Stimulated activated CD4-positive, alpha-beta T cell treated with anti-CD3 and anti-CD28 coated beads, Interleukin-12 subunit alpha, Interleukin-12 subunit beta, amount 100 ng/mL, for 4 hours (primary cell): ENCODE results near the gene HLA-DQA1.
"Not testable (repeated sequence)": the region's sequence is repeated elsewhere in the genome, so short reads cannot be mapped to it uniquely, and the experiment has no call there.

Experiments used
- DNase-seq: peaks from one replicate; pipeline ENCODE4 v3.0.0-alpha.2; 2020

The HLA-DQA1 gene

DNA sequence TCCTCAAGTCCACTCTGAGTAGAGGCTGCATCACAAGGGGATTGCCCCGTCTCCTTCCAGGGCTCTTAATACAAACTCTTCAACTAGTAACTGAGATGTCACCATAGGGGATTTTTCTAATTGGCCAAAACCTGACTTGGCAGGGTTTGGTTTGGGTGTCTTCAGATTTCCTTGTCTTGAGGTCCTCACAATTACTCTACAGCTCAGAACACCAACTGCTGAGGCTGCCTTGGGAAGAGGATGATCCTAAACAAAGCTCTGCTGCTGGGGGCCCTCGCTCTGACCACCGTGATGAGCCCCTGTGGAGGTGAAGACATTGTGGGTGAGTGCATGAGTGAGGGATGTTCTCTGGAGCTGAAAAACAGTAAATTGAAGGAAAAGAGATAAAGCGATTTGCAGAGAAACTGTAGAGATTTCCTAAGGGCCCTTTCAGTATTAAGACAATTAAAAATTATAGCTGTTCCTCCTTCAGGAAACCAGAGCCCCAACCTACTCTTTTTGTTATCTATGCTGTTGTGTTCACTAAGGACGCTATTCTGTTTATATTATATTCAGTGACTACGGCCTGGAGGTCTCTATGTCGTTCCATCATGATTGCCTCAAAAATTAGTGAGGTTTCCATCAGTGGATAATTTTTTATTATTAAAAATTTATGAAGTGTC lies at the start of gene HLA-DQA1:
Gene HLA-DQA1 (plus strand): TSS at position 188 of the 662 bp plus-strand sequence. CDS start 53 bp downstream, at position 241.
- DNase-seq, result no peak

DNA sequence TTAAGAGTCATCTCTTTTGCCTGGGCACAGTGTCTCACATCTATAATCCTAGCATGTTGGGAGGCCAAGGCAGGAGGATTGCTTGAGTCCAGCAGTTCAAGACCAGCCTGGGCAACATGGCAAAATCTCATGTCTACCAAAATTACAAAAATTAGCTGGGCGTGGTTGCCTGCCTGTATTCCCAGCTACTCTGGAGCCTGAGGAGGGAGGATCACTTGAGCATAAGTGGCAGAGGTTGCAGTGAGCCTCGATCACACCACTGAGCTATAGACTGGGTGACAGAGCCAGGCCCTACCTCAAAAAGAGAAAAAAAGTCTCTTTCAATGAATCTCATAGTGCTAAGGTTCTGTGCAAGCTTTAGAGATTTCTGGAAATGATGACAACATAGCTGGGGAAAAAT lies 49.0 kb upstream of the HLA-DQA1 start:
- no peak for DNase-seq

DNA sequence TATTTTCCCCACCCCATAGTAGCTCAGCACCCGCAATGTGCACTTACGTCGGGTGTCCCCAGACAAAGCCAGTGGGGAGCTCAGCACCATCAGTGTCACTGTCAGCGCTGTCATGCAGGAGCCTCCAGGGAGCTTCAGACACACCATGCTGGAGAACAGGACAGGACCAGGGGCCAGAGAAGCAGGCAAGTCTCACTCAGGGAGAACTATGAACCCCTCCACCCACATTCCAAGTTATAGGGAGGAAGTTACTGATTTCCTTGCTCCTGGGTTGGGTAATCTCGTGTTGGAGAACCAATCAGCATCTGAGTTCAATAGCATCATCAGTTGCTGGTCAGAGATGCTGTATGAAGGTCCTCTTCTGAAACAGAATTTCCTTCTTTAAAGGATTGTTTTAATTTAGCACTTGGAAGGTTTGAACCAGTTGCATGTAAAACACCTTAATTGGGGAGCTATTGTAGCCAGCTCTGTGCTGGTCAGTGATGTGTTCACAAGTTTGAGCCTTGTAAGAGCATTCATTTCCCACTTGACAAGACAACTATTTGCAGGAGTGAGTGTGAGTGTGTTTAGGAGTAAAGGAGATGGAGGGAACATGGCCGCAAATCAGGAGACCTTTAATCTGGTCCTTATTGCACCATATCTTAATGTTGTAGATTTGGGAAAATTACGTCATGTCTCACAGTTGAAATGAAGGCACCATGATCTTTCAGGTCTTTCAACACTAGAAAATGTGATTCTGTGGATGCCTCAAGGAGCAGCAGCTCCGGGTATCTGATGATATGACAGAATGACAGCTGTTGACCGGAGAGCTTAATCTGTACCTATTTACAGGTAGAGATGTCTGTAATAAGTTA lies 47.4 kb upstream of the HLA-DQA1 start, which contains the start of gene HLA-DRB1:
Gene HLA-DRB1 (minus strand): TSS at position 253 of the 854 bp plus-strand sequence. CDS start 106 bp downstream, at position 147.
- DNase-seq, result no peak

DNA sequence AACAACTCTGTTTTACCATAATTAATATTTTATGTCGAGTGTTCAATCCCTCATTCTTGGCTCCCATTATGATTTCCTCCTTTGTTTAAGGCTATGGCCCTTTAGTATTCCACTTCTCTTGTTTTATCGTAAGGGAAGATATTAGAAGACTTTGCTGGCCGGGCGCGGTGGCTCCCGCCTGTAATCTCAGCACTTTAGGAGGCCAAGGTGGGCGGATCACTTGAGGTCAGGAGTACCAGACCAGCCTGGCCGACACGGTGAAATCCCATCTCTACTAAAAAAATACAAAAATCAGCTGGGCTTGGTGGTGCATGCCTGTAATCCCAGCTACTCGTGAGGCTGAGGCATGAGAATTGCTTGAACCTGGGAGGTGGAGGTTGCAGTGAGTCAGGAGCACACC lies 46.5 kb upstream of the HLA-DQA1 start:
- not testable (repeated sequence) for DNase-seq

DNA sequence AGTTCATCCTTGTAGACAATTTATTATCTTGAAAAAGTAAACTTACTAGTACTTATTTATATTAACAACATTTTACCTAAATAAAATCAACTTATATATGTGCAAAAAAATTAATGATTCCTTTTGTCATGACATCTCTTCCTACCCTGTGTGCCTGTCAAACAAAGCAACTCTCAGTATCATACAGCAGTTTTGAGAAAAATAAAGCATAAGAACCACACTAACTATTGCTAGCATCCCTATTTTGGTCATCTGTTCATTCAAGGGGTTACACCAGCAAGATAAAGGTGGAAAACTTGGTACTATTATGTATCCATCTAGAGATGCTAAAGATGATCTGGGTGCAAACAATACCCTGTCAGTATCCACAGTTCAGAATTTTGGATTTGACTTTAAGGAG lies 40.2 kb upstream of the HLA-DQA1 start:
- DNase-seq, result no peak

DNA sequence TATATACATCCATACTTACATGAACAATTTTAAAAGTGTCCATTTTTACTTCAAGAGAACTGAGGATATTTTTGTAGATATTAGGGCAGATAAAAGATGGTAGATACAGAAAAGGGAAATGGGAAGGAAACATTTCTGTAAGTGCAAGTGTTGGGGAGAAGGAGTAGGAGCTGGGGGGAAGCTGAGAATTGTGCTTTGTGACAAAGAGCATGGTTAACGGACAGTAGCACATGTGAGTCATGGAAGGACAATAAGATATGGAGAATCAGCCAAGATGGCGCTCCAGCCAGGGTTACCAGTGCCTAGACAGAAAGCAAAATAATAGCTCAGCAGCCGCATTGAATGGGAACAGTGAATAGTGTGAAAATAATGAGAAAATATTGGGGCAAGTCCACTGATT lies 34.8 kb upstream of the HLA-DQA1 start:
- no peak for DNase-seq

DNA sequence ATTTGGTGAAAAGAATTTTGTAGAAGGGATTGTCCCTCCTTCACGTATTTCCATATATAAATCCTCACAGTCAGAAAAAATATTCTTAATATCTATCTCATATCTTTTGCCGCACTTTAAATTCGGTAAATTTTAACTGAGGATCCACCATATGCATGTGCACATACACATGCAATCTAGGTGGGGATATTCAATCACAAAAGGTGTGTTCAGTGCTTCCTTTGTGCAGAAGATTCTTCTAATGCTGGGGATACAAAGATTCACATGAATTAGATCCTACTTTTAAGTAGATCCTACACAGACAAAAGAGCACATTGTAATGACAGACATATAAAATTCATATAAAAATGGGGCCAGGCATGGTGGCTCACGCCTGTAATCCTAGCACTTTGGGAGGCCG lies 34.0 kb upstream of the HLA-DQA1 start:
- DNase-seq, result no peak

DNA sequence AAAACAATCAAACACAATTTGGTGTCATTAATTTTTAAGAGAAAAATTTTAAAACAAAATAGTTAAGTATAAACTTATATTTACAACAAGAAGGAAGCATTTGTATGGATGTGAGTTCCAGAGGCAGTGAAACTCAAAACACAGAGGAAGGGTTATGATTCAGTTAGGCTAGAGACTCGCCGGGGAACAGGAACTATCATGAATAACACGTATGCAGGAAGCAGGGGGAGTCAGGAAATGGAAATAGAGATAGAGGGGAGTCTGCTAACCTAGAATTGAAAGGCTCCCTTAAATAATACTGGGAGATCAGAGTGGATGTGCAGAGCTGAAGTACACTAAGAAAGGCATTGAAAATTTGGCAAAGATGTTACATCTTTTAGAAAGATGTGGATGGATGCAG lies 33.3 kb upstream of the HLA-DQA1 start:
- no peak for DNase-seq

DNA sequence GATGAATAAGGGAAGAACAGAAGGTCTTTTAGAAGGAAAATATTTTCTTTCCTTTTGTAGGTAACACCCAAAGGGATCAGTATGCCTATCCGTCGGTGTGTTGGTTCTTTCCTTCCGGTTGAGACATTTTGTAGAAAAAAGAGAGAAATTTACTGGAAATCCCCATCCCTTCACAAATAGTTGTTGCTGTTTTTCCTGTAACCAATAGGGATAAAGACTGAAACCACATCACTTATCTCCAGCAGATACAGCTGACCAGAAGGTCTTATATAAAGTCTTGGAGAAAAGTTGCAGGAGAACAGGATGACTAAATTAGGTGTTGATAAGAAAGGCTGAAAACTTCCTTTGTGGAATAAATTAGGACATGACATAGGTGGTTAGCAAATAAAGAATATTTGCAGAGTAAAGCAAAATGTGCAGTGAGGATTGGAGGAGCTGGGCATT lies 32.8 kb upstream of the HLA-DQA1 start:
- no peak for DNase-seq

DNA sequence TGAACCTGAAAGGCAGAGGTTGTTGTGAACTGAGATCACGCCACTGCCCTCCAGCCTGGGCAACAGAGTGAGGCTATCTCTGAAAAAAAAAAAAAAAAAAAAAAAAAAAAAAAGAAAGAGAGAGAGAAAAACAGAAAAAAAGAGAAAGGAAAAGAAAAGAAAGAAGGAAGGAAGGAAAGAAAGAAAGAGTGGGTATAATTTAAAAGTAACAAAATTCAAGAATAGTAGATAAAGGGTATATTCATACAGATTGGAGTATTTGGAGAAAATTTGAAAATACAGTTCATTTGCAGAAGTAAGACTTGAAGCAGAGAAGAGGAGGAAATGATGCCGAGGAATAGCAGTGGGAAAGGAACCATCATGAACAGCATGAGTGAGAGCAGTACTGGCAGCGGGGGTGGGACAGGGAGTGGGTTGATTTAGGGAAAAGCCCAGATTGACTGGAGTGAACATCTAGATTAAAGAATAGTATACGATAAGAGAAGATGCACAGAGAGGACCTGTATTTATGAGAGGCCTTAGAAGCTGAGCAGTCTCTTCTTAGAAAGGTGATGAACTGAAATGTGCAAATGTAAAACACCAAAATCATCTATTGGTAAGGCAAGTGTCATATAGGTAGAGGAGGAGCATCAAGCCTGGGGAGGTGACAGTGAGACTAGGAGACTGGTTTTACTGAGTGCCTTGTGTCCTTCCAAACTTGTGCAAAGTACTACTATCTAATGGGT lies 29.8 kb upstream of the HLA-DQA1 start:
- DNase-seq, result no peak

DNA sequence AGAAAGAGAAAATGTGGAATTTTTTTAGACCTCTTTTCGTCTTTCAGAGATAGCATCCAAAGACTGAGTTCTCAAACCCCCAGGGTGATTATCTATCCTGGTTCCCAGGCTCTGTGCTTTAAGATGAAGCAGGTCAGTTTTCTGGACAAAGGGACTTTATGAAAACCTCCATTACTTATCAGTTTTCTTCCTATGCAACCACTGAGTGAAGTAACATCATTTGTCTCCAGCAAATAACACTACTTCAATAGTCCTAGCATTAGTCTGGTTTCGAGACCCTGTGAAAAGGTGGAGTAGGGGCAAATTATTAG lies 29.3 kb upstream of the HLA-DQA1 start:
- DNase-seq, result no peak

DNA sequence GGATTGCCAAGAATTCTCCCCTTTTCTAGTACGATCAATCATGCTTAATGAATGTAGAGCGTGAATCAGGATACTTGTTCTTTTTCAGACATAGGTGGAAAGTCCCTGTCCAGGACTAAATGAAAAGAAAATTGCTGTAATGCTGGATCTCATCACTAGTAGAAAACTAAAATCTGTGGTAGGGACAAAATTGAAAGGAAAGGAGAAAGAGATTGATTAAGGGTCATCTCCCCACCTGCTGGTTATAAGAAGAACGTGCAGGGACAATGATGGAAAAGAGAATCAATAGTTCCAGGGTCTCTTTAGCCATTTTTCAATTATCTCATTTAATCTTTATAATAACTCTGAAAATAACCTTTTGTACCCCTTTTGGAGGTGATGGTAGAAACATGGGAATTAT lies 28.8 kb upstream of the HLA-DQA1 start:
- no peak for DNase-seq

DNA sequence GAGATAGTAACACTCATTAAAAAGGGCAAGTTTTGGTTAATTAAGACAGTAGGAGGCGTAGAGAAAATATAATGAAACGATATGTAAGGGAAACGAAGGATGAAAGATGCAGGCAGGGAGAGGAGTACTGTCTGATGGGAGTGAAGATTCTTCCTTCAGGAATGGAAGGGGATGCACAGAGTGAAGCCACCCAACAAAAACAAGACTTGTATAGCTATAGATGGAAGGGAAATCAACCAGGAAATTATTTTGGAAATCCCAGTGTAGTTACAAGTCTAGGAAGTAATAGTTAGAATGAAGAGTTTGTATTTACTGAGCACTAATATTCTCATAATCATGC lies 27.8 kb upstream of the HLA-DQA1 start:
- no peak for DNase-seq

DNA sequence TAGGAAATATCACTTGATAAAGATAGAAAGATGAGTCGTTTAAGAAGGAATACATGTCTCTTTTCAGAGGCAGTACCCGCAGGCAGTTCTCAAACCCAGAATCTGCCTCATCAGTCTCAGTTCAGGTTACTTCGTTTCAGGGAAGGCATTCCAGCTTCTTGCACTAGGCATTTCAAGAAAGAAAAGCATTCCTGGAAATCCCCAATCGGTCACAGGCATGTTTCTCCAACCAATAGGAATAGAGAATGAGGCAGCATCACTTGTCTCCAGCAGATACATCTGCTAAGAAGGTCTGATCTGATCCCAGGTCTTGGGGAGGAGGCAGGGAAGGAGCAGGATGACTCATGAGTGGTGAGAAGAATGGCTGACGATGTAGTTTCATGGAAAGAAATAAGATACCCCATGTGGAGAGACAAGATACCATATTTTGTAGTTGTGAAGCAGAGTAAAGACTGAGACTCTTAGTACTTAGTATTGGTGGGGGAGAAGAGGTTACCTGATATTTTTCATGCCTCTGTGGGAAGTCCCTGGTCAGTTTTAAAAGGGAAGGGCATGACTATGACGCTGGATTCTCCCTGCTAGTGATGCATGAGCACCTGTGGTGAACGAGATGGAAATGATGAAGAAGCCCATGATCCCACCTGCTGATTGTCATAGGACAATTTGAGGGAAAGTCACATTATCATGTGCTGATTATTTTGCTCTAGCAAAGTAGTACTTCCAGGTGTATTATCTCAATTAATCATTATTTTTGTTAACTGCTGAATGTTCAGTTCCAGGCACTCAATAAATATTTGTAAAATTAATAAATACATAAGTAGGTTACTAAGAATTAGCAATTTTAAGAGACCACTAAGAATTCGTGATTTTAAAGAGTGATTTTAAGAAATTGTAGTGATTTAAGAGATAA lies 27.2 kb upstream of the HLA-DQA1 start:
- peak; percentile 14 for DNase-seq

DNA sequence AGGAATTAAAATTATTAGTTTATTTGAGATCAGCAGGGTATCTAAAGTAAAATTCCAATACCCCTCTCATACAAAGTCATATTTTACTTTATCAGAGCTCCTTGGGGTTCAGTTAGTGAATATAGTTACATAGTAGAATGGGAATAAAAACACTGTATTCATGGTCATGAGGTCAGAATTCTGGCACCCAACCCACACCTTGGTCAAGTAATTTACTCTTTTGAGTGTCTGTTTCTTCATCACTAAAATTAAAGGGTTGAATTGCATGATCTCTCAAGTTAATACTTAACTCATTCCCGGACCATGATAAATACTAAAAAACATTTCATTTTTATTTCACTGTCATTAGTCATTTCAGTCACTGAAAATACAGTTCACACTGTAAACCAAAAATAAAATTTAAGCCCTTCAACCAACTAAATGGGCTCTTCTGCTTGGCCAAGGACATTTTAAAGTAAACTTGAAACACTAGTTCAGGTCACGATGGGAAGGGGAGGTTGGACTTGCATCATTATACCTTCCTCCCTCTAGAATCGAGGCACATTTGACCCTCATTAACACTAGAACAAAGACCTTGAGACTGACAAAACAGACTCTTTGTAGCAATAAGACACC lies 26.4 kb upstream of the HLA-DQA1 start:
- DNase-seq, result no peak

DNA sequence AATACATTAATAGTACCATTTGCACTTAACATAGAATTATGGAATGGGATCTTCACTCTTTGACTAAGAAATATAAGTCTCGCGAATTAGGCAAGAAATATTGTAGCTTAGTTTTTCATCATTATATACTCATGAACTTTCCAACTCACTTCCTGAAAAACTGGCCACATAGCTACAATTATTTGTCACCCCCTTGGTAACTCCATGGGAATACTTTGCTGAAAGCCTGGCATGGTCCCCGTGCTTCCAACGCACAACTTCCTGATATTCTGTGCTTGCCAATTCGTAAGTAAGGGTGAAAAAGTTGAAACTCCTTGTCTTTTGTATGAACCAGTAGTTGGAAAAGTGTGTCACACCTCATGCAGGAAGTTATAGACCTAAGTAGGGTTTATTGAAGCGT lies 23.7 kb upstream of the HLA-DQA1 start:
- no peak for DNase-seq

DNA sequence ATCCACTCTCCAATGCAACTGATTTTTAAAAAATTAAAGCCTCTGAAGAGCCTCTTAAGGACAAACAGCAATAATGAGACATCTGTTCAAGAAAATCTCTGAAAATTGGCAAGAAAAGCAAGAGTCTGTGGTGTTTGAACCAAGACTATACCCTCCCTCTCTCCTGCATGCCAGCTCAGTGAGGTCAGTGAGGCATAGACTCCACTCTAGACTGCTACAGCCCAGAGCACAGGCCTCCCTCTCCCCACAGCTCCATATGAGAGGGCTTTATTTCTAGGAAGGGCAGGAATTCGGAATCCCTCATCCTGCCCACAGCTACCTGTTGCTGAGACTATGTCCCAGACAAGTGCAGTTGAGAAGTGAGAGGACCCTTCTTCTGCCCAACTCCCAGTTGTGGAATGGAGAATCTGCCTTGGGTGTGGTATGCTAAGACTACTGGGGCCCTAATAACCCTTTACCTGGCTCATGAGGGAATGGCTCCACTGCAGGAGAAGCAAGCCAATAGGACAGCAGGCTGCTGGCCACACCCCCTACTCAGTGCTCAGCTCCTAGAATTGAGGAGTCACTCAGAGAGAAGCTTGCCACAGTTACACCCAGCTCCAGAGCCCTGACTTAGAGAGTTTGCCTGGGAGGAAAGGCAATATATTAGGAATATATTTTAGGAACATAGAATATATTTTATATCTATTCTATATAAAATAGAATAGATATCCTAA lies 22.7 kb upstream of the HLA-DQA1 start:
- DNase-seq, result no peak

DNA sequence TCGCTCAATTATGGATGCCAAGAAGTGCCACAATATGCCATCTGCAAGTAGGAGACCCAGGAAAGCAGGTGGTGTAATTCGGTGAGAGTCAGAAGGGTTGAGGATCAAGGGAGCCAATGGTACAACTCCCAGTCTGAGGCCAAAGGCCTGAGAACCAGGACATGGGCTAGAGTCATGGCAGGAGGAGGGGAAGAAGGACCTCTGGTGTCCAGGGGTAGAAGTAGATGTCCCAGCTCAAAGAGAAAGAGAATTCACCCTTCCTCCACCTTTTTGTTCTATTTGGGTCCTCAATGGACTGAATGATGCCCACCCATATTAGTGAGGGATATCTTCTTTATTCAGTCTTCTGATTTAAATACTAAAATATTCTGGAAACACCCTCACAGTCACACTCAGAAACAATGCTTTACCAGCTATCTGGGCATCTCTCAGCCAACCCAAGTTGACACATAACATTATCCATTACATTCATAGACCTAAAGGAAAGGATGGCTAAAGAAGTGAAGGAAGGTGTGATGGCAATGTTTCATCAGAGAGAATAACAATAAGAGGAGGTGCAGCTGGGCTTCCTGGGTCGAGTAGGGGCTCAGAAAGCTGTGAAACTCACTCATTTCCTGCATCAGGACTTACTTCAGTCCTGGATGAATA lies 21.2 kb upstream of the HLA-DQA1 start:
- no peak for DNase-seq

DNA sequence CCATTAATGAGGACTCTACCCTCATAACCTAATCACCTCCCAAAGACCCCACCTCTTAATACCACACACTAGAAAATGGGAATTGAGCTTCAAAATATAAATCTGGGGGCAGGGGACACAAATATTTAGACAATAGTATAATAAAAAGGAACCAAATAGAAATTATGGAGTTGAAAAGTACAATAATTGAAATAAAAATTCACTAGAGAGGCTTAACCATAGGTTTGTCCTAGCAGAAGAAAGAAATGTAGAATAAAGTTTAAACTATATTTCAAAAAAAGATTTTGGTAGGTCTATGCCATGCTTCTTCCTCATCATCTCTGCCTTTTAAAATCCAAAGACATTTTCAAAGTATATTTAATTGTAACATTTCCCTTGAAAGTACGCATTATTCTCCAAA lies 19.5 kb upstream of the HLA-DQA1 start:
- no peak for DNase-seq

DNA sequence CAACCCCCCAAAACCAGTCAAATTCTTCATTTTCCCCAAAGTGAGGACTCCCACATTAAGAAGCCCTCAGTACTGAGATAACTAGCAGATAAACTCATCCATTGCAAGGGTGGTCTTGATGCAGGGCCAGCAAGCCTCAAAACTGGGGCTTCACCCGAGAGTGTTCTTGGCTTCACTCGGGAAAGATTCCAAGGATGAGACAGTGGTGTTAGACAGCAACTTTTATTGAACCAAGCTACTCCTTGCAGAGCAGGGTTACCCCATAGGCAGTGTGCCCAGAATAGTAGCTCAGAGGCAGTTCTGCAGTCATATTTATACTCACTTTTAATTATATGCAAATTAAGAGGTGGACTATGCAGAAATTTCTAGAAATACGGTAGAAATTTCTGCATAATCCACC lies 15.8 kb upstream of the HLA-DQA1 start:
- DNase-seq, result no peak
